ENCODE data around the gene NUBPL. TPM values are rescaled to one million over a fixed set of nuclear protein-coding genes. Genes with fewer than 3 reads are reported as not detected.

NUBPL gene
- polyA plus RNA-seq, 1 experiment = 9.3 TPM

DNA sequence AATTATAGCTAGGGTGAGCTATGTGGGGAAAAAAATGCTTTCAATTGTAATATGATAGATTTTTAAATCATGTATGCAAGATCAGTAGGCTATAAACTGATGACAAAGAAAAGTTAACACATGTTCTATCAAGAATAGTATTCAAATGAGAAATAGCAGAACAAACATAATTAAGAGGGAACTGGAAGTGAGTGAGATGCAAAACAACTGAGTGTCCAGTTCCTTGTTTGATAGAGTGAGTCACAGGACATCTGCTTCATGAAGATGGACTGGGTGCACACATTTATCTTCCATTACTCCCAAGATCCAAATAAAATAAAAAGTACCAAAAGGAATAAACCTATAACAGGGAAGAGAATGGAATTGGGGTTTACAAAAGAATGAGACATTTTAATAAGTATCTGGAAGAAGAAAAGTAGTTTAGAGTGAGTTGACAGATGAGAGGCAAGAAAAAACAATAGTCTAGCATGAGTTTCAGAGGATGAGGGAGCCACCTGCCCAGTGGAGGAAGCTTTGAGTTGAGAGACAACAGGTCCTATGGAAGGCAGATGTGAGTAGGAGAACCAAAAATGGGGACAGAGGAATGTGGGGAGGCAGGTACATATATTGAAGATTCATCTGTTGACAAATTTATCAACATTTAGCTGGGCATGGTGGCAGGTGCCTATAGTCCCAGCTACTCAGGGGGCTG is 337.8 kb downstream of the NUBPL start:
- Histone ChIP-seq H3K27ac (ENCODE audit: low read depth, low read length) (no peak overlapping the region), H3K4me3 (ENCODE audit: low read depth, low read length) (no peak overlapping the region), H3K27me3 (ENCODE audit: control insufficient read depth, insufficient read depth, low read length) (no peaks in the 10 kb centered on the region), H3K9me3 (ENCODE audit: control insufficient read depth, insufficient read depth, low read length) (no peaks in the 10 kb centered on the region)
- no peak for DNase-seq (ENCODE audit: low read depth, low spot score)
- CTCF ChIA-PET = no interaction called here
- POLR2A ChIA-PET = no interaction called here
- TF ChIP-seq, protein P1, sequence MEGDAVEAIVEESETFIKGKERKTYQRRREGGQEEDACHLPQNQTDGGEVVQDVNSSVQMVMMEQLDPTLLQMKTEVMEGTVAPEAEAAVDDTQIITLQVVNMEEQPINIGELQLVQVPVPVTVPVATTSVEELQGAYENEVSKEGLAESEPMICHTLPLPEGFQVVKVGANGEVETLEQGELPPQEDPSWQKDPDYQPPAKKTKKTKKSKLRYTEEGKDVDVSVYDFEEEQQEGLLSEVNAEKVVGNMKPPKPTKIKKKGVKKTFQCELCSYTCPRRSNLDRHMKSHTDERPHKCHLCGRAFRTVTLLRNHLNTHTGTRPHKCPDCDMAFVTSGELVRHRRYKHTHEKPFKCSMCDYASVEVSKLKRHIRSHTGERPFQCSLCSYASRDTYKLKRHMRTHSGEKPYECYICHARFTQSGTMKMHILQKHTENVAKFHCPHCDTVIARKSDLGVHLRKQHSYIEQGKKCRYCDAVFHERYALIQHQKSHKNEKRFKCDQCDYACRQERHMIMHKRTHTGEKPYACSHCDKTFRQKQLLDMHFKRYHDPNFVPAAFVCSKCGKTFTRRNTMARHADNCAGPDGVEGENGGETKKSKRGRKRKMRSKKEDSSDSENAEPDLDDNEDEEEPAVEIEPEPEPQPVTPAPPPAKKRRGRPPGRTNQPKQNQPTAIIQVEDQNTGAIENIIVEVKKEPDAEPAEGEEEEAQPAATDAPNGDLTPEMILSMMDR (IDR thresholded peaks at IDR 0.05; ENCODE audit: low read depth, low read length) = no peak

DNA sequence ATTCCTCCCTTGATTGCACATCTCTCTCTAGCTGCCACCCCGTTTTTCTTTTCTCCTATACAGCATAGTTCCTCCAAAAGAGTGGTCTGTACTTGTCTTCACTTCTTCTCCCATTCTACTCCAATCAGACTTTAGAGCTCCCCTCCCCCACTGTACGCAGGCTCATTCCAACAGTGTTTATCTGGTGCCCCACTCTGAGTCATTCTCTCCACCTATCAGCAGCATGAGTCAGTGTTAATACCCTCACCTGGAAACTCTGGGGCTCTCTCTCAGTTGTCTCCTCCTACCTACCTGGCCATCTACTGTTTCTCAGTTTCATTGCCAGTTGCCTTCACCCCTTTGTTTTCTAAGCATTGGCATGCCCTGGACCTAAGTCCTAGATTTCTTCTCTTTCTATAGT is 340.8 kb downstream of the NUBPL start:
- Histone ChIP-seq H3K9me3 (ENCODE audit: control insufficient read depth, insufficient read depth, low read length) (no peaks in the 10 kb centered on the region), H3K27ac (ENCODE audit: low read depth, low read length) (no peak overlapping the region), H3K4me3 (ENCODE audit: low read depth, low read length) (no peak overlapping the region), H3K27me3 (ENCODE audit: control insufficient read depth, insufficient read depth, low read length) (no peaks in the 10 kb centered on the region)
- no peak for DNase-seq (ENCODE audit: low read depth, low spot score)
- CTCF ChIA-PET = no interaction called here
- POLR2A ChIA-PET = no interaction called here
- TF ChIP-seq, protein P1 (IDR thresholded peaks at IDR 0.05; ENCODE audit: low read depth, low read length) = no peak

DNA sequence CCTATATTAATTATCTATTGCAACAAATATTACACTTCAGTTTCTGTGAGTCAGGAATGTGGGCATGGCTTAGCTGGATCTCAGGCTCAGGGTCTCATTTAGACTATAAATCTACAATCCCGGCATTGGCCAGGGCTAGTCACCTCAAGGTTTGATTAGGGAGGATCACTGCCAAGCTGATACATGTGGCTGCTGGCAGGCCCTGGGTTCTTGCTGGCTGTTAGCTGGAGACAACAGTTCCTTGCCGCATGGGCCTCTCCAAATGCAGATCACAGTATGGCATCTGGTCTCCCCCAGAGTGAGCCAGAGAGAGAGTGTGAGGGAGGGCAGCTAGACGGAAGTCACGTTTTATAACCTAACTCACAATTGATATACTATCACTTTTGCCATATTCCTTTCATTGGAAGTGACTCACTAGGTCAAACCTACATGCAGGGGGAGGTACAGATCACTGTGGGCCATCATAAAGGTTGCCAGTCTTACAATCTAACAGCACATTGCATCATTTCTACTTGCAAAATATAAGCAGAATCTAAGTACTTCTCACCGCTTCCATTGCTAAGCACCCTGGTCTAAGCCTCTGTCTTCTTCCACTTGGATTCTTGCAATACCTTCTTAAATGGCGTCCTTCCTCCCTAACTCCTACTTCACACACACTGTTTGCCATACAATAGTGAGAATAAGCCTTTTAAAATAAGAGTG is 341.9 kb downstream of the NUBPL start:
- ChIA-PET POLR2A (no interaction called here), CTCF (no interaction called here)
- H3K9me3 ChIP-seq (ENCODE audit: control insufficient read depth, insufficient read depth, low read length) = no peaks in the 10 kb centered on the region
- TF ChIP-seq, protein P1 (IDR thresholded peaks at IDR 0.05; ENCODE audit: low read depth, low read length) = no peak
- DNase-seq (ENCODE audit: low read depth, low spot score) = no peak
- H3K27ac ChIP-seq (ENCODE audit: low read depth, low read length) = no peak overlapping the region
- no peaks in the 10 kb centered on the region for H3K27me3 ChIP-seq (ENCODE audit: control insufficient read depth, insufficient read depth, low read length)
- H3K4me3 ChIP-seq (ENCODE audit: low read depth, low read length) = no peak overlapping the region

DNA sequence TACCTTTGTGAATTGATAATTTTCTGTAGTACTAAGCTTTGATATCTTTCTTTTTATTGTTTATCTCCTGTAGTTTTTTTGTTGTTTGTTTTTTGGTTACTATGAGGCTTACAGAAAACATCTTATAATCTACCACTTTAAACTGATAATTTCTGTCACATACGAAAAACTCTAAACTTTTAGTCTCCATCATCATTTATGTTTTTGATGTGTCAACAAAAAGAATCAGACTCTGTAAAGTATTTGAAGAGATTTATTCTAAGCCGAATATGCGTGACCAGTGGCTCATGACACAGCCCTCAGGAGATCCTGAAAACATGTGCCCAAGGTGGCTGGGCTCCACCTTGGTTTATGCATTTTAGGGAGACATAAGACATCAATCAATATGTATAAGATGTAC is 348.8 kb downstream of the NUBPL start:
- POLR2A ChIA-PET = no interaction called here
- CTCF ChIA-PET = no interaction called here

More for the DNA sequence above, 348.8 kb downstream of the NUBPL start:
- H3K9me3 ChIP-seq (ENCODE audit: control insufficient read depth, insufficient read depth, low read length) = peaks cover 6% of the 10 kb centered on the region; the same call in 1 of the 2 replicates
- H3K27ac ChIP-seq (ENCODE audit: low read depth, low read length) = no peak overlapping the region
- no peaks in the 10 kb centered on the region for H3K27me3 ChIP-seq (ENCODE audit: control insufficient read depth, insufficient read depth, low read length)
- no peak overlapping the region for H3K4me3 ChIP-seq (ENCODE audit: low read depth, low read length)
- no peak for DNase-seq (ENCODE audit: low read depth, low spot score)
- TF ChIP-seq, protein P1 (IDR thresholded peaks at IDR 0.05; ENCODE audit: low read depth, low read length) = no peak

Small RNAs within 50 kb of the gene (small RNA-seq; reads per million reads assigned to genes)
- gene RNU6-455P (ENCODE audit: insufficient read length, low read depth) (not detected), gene RNU6-602P (ENCODE audit: insufficient read length, low read depth) (not detected)

Other genes with a start within 250 kb of the NUBPL start
- gene HEATR5A, start 140.9 kb upstream of the NUBPL start, polyA plus RNA-seq (2011; rRNA removed) = 26.6 and 35.4 TPM in 2 replicates
- gene DTD2, start 103.9 kb upstream of the NUBPL start, polyA plus RNA-seq (2011; rRNA removed) = 16.6 and 18.8 TPM in 2 replicates
- gene GPR33, start 73.4 kb upstream of the NUBPL start, polyA plus RNA-seq (2011; rRNA removed) = not detected in 2 replicates